H1 (cell line): Measurements from ENCODE around the gene CD300H.

Experiments used
- BRCA1 ChIP-seq: IDR thresholded peaks from 2 replicates; pipeline ENCODE4 v1.6.1; 2012; ENCODE audit warnings: low read depth, low read length, improper control_type of control experiment
- CTCF ChIP-seq, 3 experiments: IDR thresholded peaks; 1 replicate in 2 of 3; 2 replicates in 1 of 3; pipeline versions ENCODE4 v1.5.1 to v1.6.1; 2011; ENCODE audit warnings: low read length in 3 of 3, mild to moderate bottlenecking in 3 of 3, inconsistent platforms in 2 of 3, low read depth in 1 of 3, moderate library complexity in 1 of 3; ENCODE audit not compliant: insufficient read depth in 1 of 3; ENCODE audit errors: control extremely low read depth in 1 of 3
- E2F6 ChIP-seq: IDR thresholded peaks from 2 replicates; pipeline ENCODE4 v1.6.1; 2012; ENCODE audit warnings: inconsistent platforms
- EGR1 ChIP-seq: IDR thresholded peaks from 2 replicates; pipeline ENCODE4 v1.6.1; 2011; ENCODE audit warnings: low read depth, low read length, borderline replicate concordance
- SP1 ChIP-seq: IDR thresholded peaks from 2 replicates; pipeline ENCODE4 v1.6.1; 2011; ENCODE audit warnings: low read depth, low read length
- TBP ChIP-seq: IDR thresholded peaks from 2 replicates; pipeline ENCODE4 v1.6.1; 2011; ENCODE audit warnings: low read depth, low read length, improper control_type of control experiment

GRCh38 chr17:74601944-74602572 lies 34.7 kb upstream of the CD300H start:
- TF ChIP-seq E2F6 (no peak), CTCF (IDR thresholded peaks at IDR 0.05; ENCODE audit: control extremely low read depth in 1 of 3, insufficient read depth in 1 of 3, low read depth in 1 of 3, low read length in 3 of 3) (peak; percentile 72 to 77 (median 73)), TBP (no peak), SP1 (no peak), EGR1 (no peak), BRCA1 (no peak)
